H9 (cell line): ENCODE data around the gene TMEM106B. TPM values are rescaled to one million over a fixed set of nuclear protein-coding genes. Genes with fewer than 3 reads are reported as not detected.

ENCODE experiments used
- DNase-seq: peaks from one replicate; pipeline ENCODE4 v3.0.0-alpha.2; 2017
- H2AFZ ChIP-seq: one replicate; pipeline ENCODE4 v1.6.1; 2013; ENCODE audit warnings: mild to moderate bottlenecking, low read length, control low read depth, moderate library complexity
- H2AK5ac ChIP-seq: 2 replicates; pipeline ENCODE4 v1.6.1; 2013; ENCODE audit warnings: low read length, control low read depth, mixed read lengths; ENCODE audit not compliant: insufficient read length
- H2BK120ac ChIP-seq: one replicate; pipeline ENCODE4 v1.6.1; 2013; ENCODE audit warnings: low read depth, mild to moderate bottlenecking, low read length, control low read depth, inconsistent platforms; ENCODE audit not compliant: poor library complexity, severe bottlenecking
- H2BK12ac ChIP-seq: 2 replicates; pipeline ENCODE4 v1.6.1; 2013; ENCODE audit warnings: low read length, control low read depth, mixed read lengths, low read depth; ENCODE audit not compliant: insufficient read length
- H2BK15ac ChIP-seq: 2 replicates; pipeline ENCODE4 v1.6.1; 2013; ENCODE audit warnings: low read depth, low read length, control low read depth
- H2BK20ac ChIP-seq: one replicate; pipeline ENCODE4 v1.6.1; 2013; ENCODE audit warnings: low read depth, mild to moderate bottlenecking, low read length, control low read depth, inconsistent platforms; ENCODE audit not compliant: poor library complexity, severe bottlenecking
- H2BK5ac ChIP-seq: 2 replicates; pipeline ENCODE4 v1.6.1; 2013; ENCODE audit warnings: low read length, control low read depth, mixed read lengths; ENCODE audit not compliant: insufficient read length
- H3K14ac ChIP-seq: 2 replicates; pipeline ENCODE4 v1.6.1; 2013; ENCODE audit warnings: low read length, control low read depth; ENCODE audit not compliant: insufficient read depth
- H3K18ac ChIP-seq: 2 replicates; pipeline ENCODE4 v1.6.1; 2013; ENCODE audit warnings: low read depth, mild to moderate bottlenecking, mixed read lengths, low read length, control low read depth; ENCODE audit not compliant: insufficient read length
- H3K23ac ChIP-seq: 2 replicates; pipeline ENCODE4 v1.6.1; 2013; ENCODE audit warnings: low read length, control low read depth, mixed read lengths, low read depth; ENCODE audit not compliant: insufficient read length
- H3K23me2 ChIP-seq: 2 replicates; pipeline ENCODE4 v1.6.1; 2013; ENCODE audit warnings: low read depth, mild to moderate bottlenecking, mixed read lengths, low read length, control low read depth; ENCODE audit not compliant: insufficient read length, poor library complexity, severe bottlenecking
- H3K27ac ChIP-seq: 2 replicates; pipeline ENCODE4 v1.5.1; 2013; ENCODE audit warnings: low read length, control low read depth, mixed read lengths, low read depth; ENCODE audit not compliant: insufficient read length
- H3K27me3 ChIP-seq: 2 replicates; pipeline ENCODE4 v1.6.1; 2013; ENCODE audit warnings: low read length, control low read depth, inconsistent platforms; ENCODE audit not compliant: insufficient read depth
- H3K4ac ChIP-seq: 2 replicates; pipeline ENCODE4 v1.6.1; 2013; ENCODE audit warnings: low read depth, mild to moderate bottlenecking, control low read depth, inconsistent platforms, low read length, moderate library complexity
- H3K4me1 ChIP-seq: 2 replicates; pipeline ENCODE4 v1.6.1; 2013; ENCODE audit warnings: low read length, control low read depth, inconsistent platforms; ENCODE audit not compliant: insufficient read depth
- H3K4me2 ChIP-seq: 2 replicates; pipeline ENCODE4 v1.6.1; 2013; ENCODE audit warnings: low read length, control low read depth, mixed read lengths; ENCODE audit not compliant: insufficient read length, insufficient read depth
- H3K56ac ChIP-seq: 2 replicates; pipeline ENCODE4 v1.6.1; 2013; ENCODE audit warnings: low read depth, mild to moderate bottlenecking, mixed read lengths, low read length, control low read depth; ENCODE audit not compliant: insufficient read length
- H3K79me1 ChIP-seq: 2 replicates; pipeline ENCODE4 v1.6.1; 2013; ENCODE audit warnings: low read depth, mild to moderate bottlenecking, moderate library complexity, low read length, control low read depth, inconsistent platforms; ENCODE audit not compliant: insufficient read depth, poor library complexity, severe bottlenecking
- H3K79me2 ChIP-seq: 2 replicates; pipeline ENCODE4 v1.6.1; 2013; ENCODE audit warnings: low read length, control low read depth, inconsistent platforms; ENCODE audit not compliant: insufficient read depth
- H3K9ac ChIP-seq: 2 replicates; pipeline ENCODE4 v1.6.1; 2013; ENCODE audit warnings: low read length, control low read depth, mixed read lengths; ENCODE audit not compliant: insufficient read length; ENCODE audit errors: extremely low read depth
- H3K9me3 ChIP-seq: one replicate; pipeline ENCODE4 v1.6.1; 2013; ENCODE audit warnings: low read depth, low read length, inconsistent platforms; ENCODE audit not compliant: control insufficient read depth
- H3T11ph ChIP-seq: one replicate; pipeline ENCODE4 v1.6.1; 2013; ENCODE audit warnings: mild to moderate bottlenecking, low read length, control low read depth, inconsistent platforms
- H4K20me1 ChIP-seq: one replicate; pipeline ENCODE4 v1.6.1; 2013; ENCODE audit not compliant: control insufficient read depth, insufficient read length, insufficient read depth
- H4K5ac ChIP-seq: 2 replicates; pipeline ENCODE4 v1.6.1; 2013; ENCODE audit warnings: low read depth, mild to moderate bottlenecking, mixed read lengths, low read length, control low read depth; ENCODE audit not compliant: insufficient read length
- H4K8ac ChIP-seq: replicated peaks from 2 replicates; pipeline ENCODE4 v1.6.1; 2013; ENCODE audit warnings: low read length, control low read depth, mixed read lengths, low read depth; ENCODE audit not compliant: insufficient read length
- H4K91ac ChIP-seq: 2 replicates; pipeline ENCODE4 v1.6.1; 2013; ENCODE audit warnings: low read depth, mild to moderate bottlenecking, moderate library complexity, mixed read lengths, low read length, control low read depth; ENCODE audit not compliant: insufficient read length
- H3K27ac Mint-ChIP-seq, 3 experiments: 2 replicates in 2 of 3; 3 replicates in 1 of 3; pipeline ENCODE4 v1.8.0; 2020 to 2021; ENCODE audit warnings: mixed read lengths in 3 of 3, mild to moderate bottlenecking in 1 of 3, moderate library complexity in 1 of 3
- H3K27me3 Mint-ChIP-seq: 2 replicates; pipeline ENCODE4 v1.8.0; 2021; ENCODE audit warnings: low read depth, mild to moderate bottlenecking, moderate library complexity, mixed read lengths
- H3K36me3 Mint-ChIP-seq, 3 experiments: 2 replicates in 2 of 3; 3 replicates in 1 of 3; pipeline ENCODE4 v1.8.0; 2020 to 2021; ENCODE audit warnings: low read depth in 3 of 3, mixed read lengths in 3 of 3; ENCODE audit not compliant: insufficient read depth in 1 of 3
- H3K4me1 Mint-ChIP-seq, 2 experiments: 2 replicates each; pipeline ENCODE4 v1.8.0; 2020; ENCODE audit warnings: mixed read lengths in 2 of 2
- H3K4me3 Mint-ChIP-seq, 2 experiments: 2 replicates in 1 of 2; 3 replicates in 1 of 2; pipeline ENCODE4 v1.8.0; 2020 to 2021; ENCODE audit warnings: mild to moderate bottlenecking in 2 of 2, mixed read lengths in 2 of 2, moderate library complexity in 1 of 2
- H3K9me3 Mint-ChIP-seq, 2 experiments: 2 replicates in 1 of 2; 3 replicates in 1 of 2; pipeline ENCODE4 v1.8.0; 2020; ENCODE audit warnings: mild to moderate bottlenecking in 2 of 2, mixed read lengths in 2 of 2, moderate library complexity in 1 of 2
- CTCF ChIP-seq: fragments of 200-600 bp; sonication (generic); conservative IDR thresholded peaks from 3 replicates; pipeline ENCODE4 v1.8.0; 2021; ENCODE audit warnings: antibody characterized with exemption, mild to moderate bottlenecking
- WGBS: extraction: QIAGEN DNeasy Blood & Tissue Kit; methylation state at CpG from one replicate; pipeline ENCODE4 v1.1.7; 2013; ENCODE audit warnings: missing lambda C conversion rate, low lambda C conversion rate, mixed read lengths; ENCODE audit not compliant: insufficient read length; ENCODE audit errors: extremely low coverage; 5-methylcytosine and 5-hydroxymethylcytosine counted together
- total RNA-seq: library from RNA; stranded (reverse); gene quantifications from 2 replicates; pipeline ENCODE4 v1.2.1, GENCODE V29; 2021

Gene TMEM106B
- total RNA-seq, 1 experiment from 2014 or later: 28.4 TPM

GRCh38 chr7:12287901-12288300 is 76.8 kb downstream of the TMEM106B start:
- H3K79me1 ChIP-seq: no peaks in the 10 kb centered on the region
- no peaks in the 10 kb centered on the region for H3K23me2 ChIP-seq
- H3K27me3 ChIP-seq: no peaks in the 10 kb centered on the region; the same call in 1 of the 2 replicates
- H3K9me3 ChIP-seq: peaks cover 10% of the 10 kb centered on the region
- no peak overlapping the region for H3K18ac ChIP-seq
- H4K8ac ChIP-seq: no peak overlapping the region
- peaks cover 5 to 9% of the 10 kb centered on the region in 2 experiments for H3K4me1 Mint-ChIP-seq
- H3K4me2 ChIP-seq: no peak overlapping the region
- H3K36me3 Mint-ChIP-seq: peaks cover 3 to 21% (median 13%) of the 10 kb centered on the region in 3 experiments
- no peak overlapping the region for H2AFZ ChIP-seq
- no peak overlapping the region for H2BK5ac ChIP-seq
- no peak for DNase-seq
- H3K23ac ChIP-seq: no peak overlapping the region
- no peak overlapping the region for H3K56ac ChIP-seq
- H2BK120ac ChIP-seq: no peak overlapping the region
- H3K4me1 ChIP-seq: no peaks in the 10 kb centered on the region; the same call in 1 of the 2 replicates
- no peak overlapping the region for H3K4ac ChIP-seq
- no peak overlapping the region for H2BK12ac ChIP-seq
- H3T11ph ChIP-seq: no peak overlapping the region
- no peak overlapping the region for H3K27ac ChIP-seq
- H4K91ac ChIP-seq: no peak overlapping the region
- no peaks in the 10 kb centered on the region for H3K27me3 Mint-ChIP-seq
- no CpG with 5 or more reads among the region's 1 CpG for WGBS
- no peak overlapping the region for H3K4me3 Mint-ChIP-seq
- TF ChIP-seq CTCF: no peak
- H2BK20ac ChIP-seq: no peak overlapping the region
- H3K27ac Mint-ChIP-seq: no peak overlapping the region
- H3K9me3 Mint-ChIP-seq: peaks cover 13 to 18% of the 10 kb centered on the region in 2 experiments
- H4K5ac ChIP-seq: no peak overlapping the region
- no peaks in the 10 kb centered on the region for H4K20me1 ChIP-seq
- H3K14ac ChIP-seq: no peak overlapping the region
- H3K9ac ChIP-seq: no peak overlapping the region
- no peaks in the 10 kb centered on the region; the same call in 1 of the 2 replicates for H3K79me2 ChIP-seq
- H2AK5ac ChIP-seq: no peak overlapping the region
- no peak overlapping the region for H2BK15ac ChIP-seq
